Duodenal mucosa (tissue), 2 donors: ENCODE results near the gene EXTL1.

Experiments used
- H3K27ac ChIP-seq: one replicate; pipeline ENCODE4 v1.7.0; 2013; ENCODE audit warnings: low read depth, low read length
- H3K27me3 ChIP-seq, 2 donors: one replicate each; pipeline ENCODE4 v1.7.0; 2013; ENCODE audit warnings: low read length in 2 of 2, control low read depth in 1 of 2; ENCODE audit not compliant: insufficient read depth in 2 of 2, control insufficient read depth in 1 of 2
- H3K36me3 ChIP-seq, 2 donors: one replicate each; pipeline ENCODE4 v1.7.0; 2013; ENCODE audit warnings: low read length in 2 of 2, control low read depth in 1 of 2; ENCODE audit not compliant: insufficient read depth in 2 of 2, control insufficient read depth in 1 of 2
- H3K4me1 ChIP-seq, 2 donors: one replicate each; pipeline ENCODE4 v1.7.0; 2013; ENCODE audit warnings: low read length in 2 of 2, control low read depth in 1 of 2; ENCODE audit not compliant: insufficient read depth in 2 of 2, control insufficient read depth in 1 of 2
- H3K4me3 ChIP-seq, 2 donors: one replicate each; pipeline ENCODE4 v1.7.0; 2013; ENCODE audit warnings: low read length in 2 of 2, low read depth in 1 of 2
- H3K9ac ChIP-seq, 2 donors: one replicate each; pipeline ENCODE4 v1.7.0; 2013; ENCODE audit warnings: low read length in 2 of 2, low read depth in 1 of 2
- H3K9me3 ChIP-seq, 2 donors: one replicate each; pipeline ENCODE4 v1.7.0; 2013; ENCODE audit warnings: low read length in 2 of 2, control low read depth in 1 of 2; ENCODE audit not compliant: control insufficient read depth in 1 of 2

EXTL1 gene

GRCh38 chr1:26079960-26080814 lies 58.6 kb downstream of the EXTL1 start:
- no peak overlapping the region for H3K4me3 ChIP-seq
- no peak overlapping the region for H3K27ac ChIP-seq
- no peaks in the 10 kb centered on the region for H3K9me3 ChIP-seq
- H3K36me3 ChIP-seq, result no peaks in the 10 kb centered on the region
- no peaks in the 10 kb centered on the region for H3K27me3 ChIP-seq
- H3K9ac ChIP-seq, result no peak overlapping the region
- H3K4me1 ChIP-seq, result peaks cover 9 to 13% of the 10 kb centered on the region in 2 donors

GRCh38 chr1:26081267-26082019 lies 59.9 kb downstream of the EXTL1 start:
- no peak overlapping the region for H3K9ac ChIP-seq
- H3K27me3 ChIP-seq, result no peaks in the 10 kb centered on the region
- H3K27ac ChIP-seq, result no peak overlapping the region
- peaks cover 0 to 5% of the 10 kb centered on the region in 2 donors for H3K4me1 ChIP-seq
- H3K9me3 ChIP-seq, result no peaks in the 10 kb centered on the region
- no peak overlapping the region for H3K4me3 ChIP-seq
- no peaks in the 10 kb centered on the region for H3K36me3 ChIP-seq

- Histone ChIP-seq H3K9ac (no peak overlapping the region), H3K9me3 (no peaks in the 10 kb centered on the region), H3K4me1 (peaks cover 0 to 5% of the 10 kb centered on the region in 2 donors), H3K27me3 (no peaks in the 10 kb centered on the region), H3K36me3 (no peaks in the 10 kb centered on the region), H3K27ac (no peak overlapping the region), H3K4me3 (no peak overlapping the region)
Observed at GRCh38 chr1:26082020-26082350, 60.4 kb downstream of the EXTL1 start.

- no peaks in the 10 kb centered on the region for H3K36me3 ChIP-seq
- no peak overlapping the region for H3K9ac ChIP-seq
- no peak overlapping the region for H3K27ac ChIP-seq
- H3K9me3 ChIP-seq, result no peaks in the 10 kb centered on the region
- peaks cover 0 to 2% of the 10 kb centered on the region in 2 donors for H3K4me1 ChIP-seq
- no peaks in the 10 kb centered on the region for H3K27me3 ChIP-seq
- no peak overlapping the region for H3K4me3 ChIP-seq
Observed at GRCh38 chr1:26083208-26083607, 61.6 kb downstream of the EXTL1 start.

GRCh38 chr1:26084091-26084561 lies 62.6 kb downstream of the EXTL1 start:
- no peaks in the 10 kb centered on the region for H3K9me3 ChIP-seq
- H3K9ac ChIP-seq, result no peak overlapping the region
- no peaks in the 10 kb centered on the region for H3K27me3 ChIP-seq
- no peaks in the 10 kb centered on the region for H3K4me1 ChIP-seq
- no peak overlapping the region for H3K27ac ChIP-seq
- no peaks in the 10 kb centered on the region for H3K36me3 ChIP-seq
- H3K4me3 ChIP-seq, result no peak overlapping the region

- H3K27ac ChIP-seq, result no peak overlapping the region
- no peak overlapping the region for H3K4me3 ChIP-seq
- H3K27me3 ChIP-seq, result no peaks in the 10 kb centered on the region
- H3K9me3 ChIP-seq, result no peaks in the 10 kb centered on the region
- no peaks in the 10 kb centered on the region for H3K36me3 ChIP-seq
- no peak overlapping the region for H3K9ac ChIP-seq
- no peaks in the 10 kb centered on the region for H3K4me1 ChIP-seq
Observed at GRCh38 chr1:26084844-26085243, 63.3 kb downstream of the EXTL1 start.
